HepG2 (cell line): Measurements from ENCODE around the gene TRIM9. TPM values are rescaled to one million over a fixed set of nuclear protein-coding genes. Genes with fewer than 3 reads are reported as not detected.

Source experiments
- ATAC-seq: fragments of 200-7000 bp; cut with Tn5 transposase; 3 replicates; pipeline ENCODE4 v1.9.1; 2020; ENCODE audit warnings: mild to moderate bottlenecking, moderate library complexity
- BruUV-seq: library from RNA; stranded (reverse); fragments of 400-500 nt; replicated peaks from 2 replicates; lab custom pipeline; 2021; lab: Mats Ljungman, UMichigan
- CTCF ChIA-PET: fragments of 300-600 bp; formaldehyde crosslinking; extraction: SDS; loops from one replicate; lab custom pipeline; 2021; ENCODE audit warnings: low total read pairs, inconsistent platforms, low intra/inter-chr PET ratio; lab: Yijun Ruan, JAX
- POLR2A ChIA-PET: fragments of 350-600 bp; sonication (Branson Sonifier 250); formaldehyde crosslinking; loops from one replicate; lab custom pipeline; 2020; ENCODE audit warnings: antibody characterized with exemption, inconsistent platforms; lab: Yijun Ruan, JAX
- DNase-seq: peaks from one replicate; pipeline ENCODE4 v3.0.0-alpha.2; 2015; ENCODE audit warnings: low spot score
- FAIRE-seq: peaks from 3 replicates; lab custom pipeline; 2011; peaks lifted over from hg19 to GRCh38; lab: Jason Lieb, UNC
- H2AFZ ChIP-seq: one replicate; pipeline ENCODE4 v1.6.1; 2011; ENCODE audit warnings: low read length, inconsistent platforms
- H3K27ac ChIP-seq: fragments of 300-600 bp; 3 replicates; pipeline ENCODE4 v1.8.0; 2011; ENCODE audit warnings: mixed run types, mild to moderate bottlenecking, mixed read lengths, low read length, inconsistent platforms; ENCODE audit not compliant: insufficient read depth; ENCODE audit errors: extremely low read length
- H3K27me3 ChIP-seq, 2 experiments: fragments of 200-600 bp in 1 of 2; 2 replicates in 1 of 2; 3 replicates in 1 of 2; pipeline versions ENCODE4 v1.6.0 to v1.8.0; 2011; ENCODE audit warnings: low read length in 2 of 2, mild to moderate bottlenecking in 2 of 2, moderate library complexity in 2 of 2, inconsistent platforms in 1 of 2; ENCODE audit not compliant: insufficient read depth in 2 of 2, control insufficient read depth in 1 of 2
- H3K36me3 ChIP-seq, 2 experiments: fragments of 200-600 bp in 1 of 2; replicated peaks in 1 of 2; 2 replicates in 1 of 2; 3 replicates in 1 of 2; pipeline versions ENCODE4 v1.5.1 to v1.8.0; 2011; ENCODE audit warnings: low read length in 2 of 2, inconsistent platforms in 1 of 2; ENCODE audit not compliant: insufficient read depth in 2 of 2, control insufficient read depth in 1 of 2
- H3K4me1 ChIP-seq: 2 replicates; pipeline ENCODE4 v1.5.1; 2012; ENCODE audit warnings: low read length, inconsistent platforms; ENCODE audit not compliant: insufficient read depth
- H3K4me2 ChIP-seq: 2 replicates; pipeline ENCODE4 v1.6.0; 2011; ENCODE audit warnings: low read depth, low read length, inconsistent platforms
- H3K4me3 ChIP-seq, 3 experiments: fragments of 200-600 bp in 1 of 3; sonication (generic), shearing (Covaris generic) in 1 of 3; replicated peaks in 1 of 3; 2 replicates each; pipeline ENCODE4 v1.5.1; 2011 to 2016; ENCODE audit warnings: low read length in 3 of 3, inconsistent platforms in 2 of 3, low read depth in 2 of 3, mild to moderate bottlenecking in 2 of 3, control low read depth in 1 of 3, mixed read lengths in 1 of 3; ENCODE audit not compliant: insufficient read depth in 1 of 3
- H3K79me2 ChIP-seq: one replicate; pipeline ENCODE4 v1.6.1; 2011; ENCODE audit warnings: low read length, inconsistent platforms; ENCODE audit not compliant: insufficient read depth
- H3K9ac ChIP-seq: 2 replicates; pipeline ENCODE4 v1.6.0; 2011; ENCODE audit warnings: mild to moderate bottlenecking, low read depth, low read length, inconsistent platforms; ENCODE audit not compliant: insufficient read depth
- H3K9me3 ChIP-seq: 2 replicates; pipeline ENCODE4 v1.5.1; 2012; ENCODE audit warnings: mild to moderate bottlenecking, low read length
- H4K20me1 ChIP-seq: 2 replicates; pipeline ENCODE4 v1.6.0; 2011; ENCODE audit warnings: inconsistent platforms, mild to moderate bottlenecking, low read length, moderate library complexity; ENCODE audit not compliant: insufficient read depth
- AKNA ChIP-seq: sonication (generic); formaldehyde crosslinking; IDR thresholded peaks from 2 replicates; pipeline ENCODE4 v1.4.0; 2020; ENCODE audit warnings: missing genetic modification reagents, borderline replicate concordance
- BRF2 ChIP-seq: sonication (generic); formaldehyde crosslinking; IDR thresholded peaks from 2 replicates; pipeline ENCODE4 v1.8.1; 2022; ENCODE audit warnings: mild to moderate bottlenecking, missing genetic modification reagents
- CERS6 ChIP-seq: sonication (generic); formaldehyde crosslinking; IDR thresholded peaks from 2 replicates; pipeline ENCODE4 v1.5.0; 2020; ENCODE audit warnings: missing genetic modification reagents
- GATAD2A ChIP-seq: IDR thresholded peaks from 2 replicates; pipeline ENCODE4 v1.6.1; 2016
- IKZF4 ChIP-seq: sonication (generic); formaldehyde crosslinking; IDR thresholded peaks from 2 replicates; pipeline ENCODE4 v1.5.1; 2020; ENCODE audit warnings: borderline replicate concordance, mild to moderate bottlenecking, low read depth, missing genetic modification reagents; ENCODE audit errors: not compliant biosample characterization
- NFYB ChIP-seq: sonication (generic); formaldehyde crosslinking; IDR thresholded peaks from 2 replicates; pipeline ENCODE4 v1.4.0; 2020; ENCODE audit warnings: missing genetic modification reagents
- RAD51 ChIP-seq: fragments of 450-650 bp; IDR thresholded peaks from 2 replicates; pipeline ENCODE4 v1.6.1; 2016; ENCODE audit warnings: borderline replicate concordance
- SAP130 ChIP-seq: IDR thresholded peaks from 2 replicates; pipeline ENCODE4 v1.6.1; 2016; ENCODE audit warnings: low read depth
- SIX1 ChIP-seq: sonication (generic); formaldehyde crosslinking; IDR thresholded peaks from 2 replicates; pipeline ENCODE4 v1.4.0; 2020; ENCODE audit warnings: missing genetic modification reagents, borderline replicate concordance
- SIX4 ChIP-seq: sonication (generic); formaldehyde crosslinking; IDR thresholded peaks from 2 replicates; pipeline ENCODE4 v1.4.0; 2020; ENCODE audit warnings: missing genetic modification reagents
- SOX13 ChIP-seq, 3 experiments: fragments of 450-650 bp in 1 of 3; sonication (generic) in 1 of 3; formaldehyde crosslinking in 1 of 3; IDR thresholded peaks in 2 of 3; conservative IDR thresholded peaks in 1 of 3; 2 replicates each; pipeline versions ENCODE4 v1.5.0 to v1.6.1; 2016 to 2020; ENCODE audit warnings: antibody characterized with exemption in 1 of 3, mild to moderate bottlenecking in 1 of 3, missing compliant biosample characterization in 1 of 3, missing genetic modification reagents in 1 of 3, moderate library complexity in 1 of 3
- ZSCAN20 ChIP-seq: sonication (generic); formaldehyde crosslinking; IDR thresholded peaks from 2 replicates; pipeline ENCODE4 v1.4.0; 2020; ENCODE audit warnings: missing genetic modification reagents, mild to moderate bottlenecking, borderline replicate concordance
- ZSCAN22 ChIP-seq: sonication (generic); formaldehyde crosslinking; IDR thresholded peaks from 2 replicates; pipeline ENCODE4 v1.4.0; 2020; ENCODE audit warnings: mild to moderate bottlenecking, missing genetic modification reagents
- WGBS: methylation state at CpG from one replicate; pipeline ENCODE4 v1.1.6; 2017; ENCODE audit warnings: low lambda C conversion rate; 5-methylcytosine and 5-hydroxymethylcytosine counted together
- in situ Hi-C: cut with HindIII; loops from 2 replicates; pipeline ENCODE4 v1.10.0; 2017; ENCODE audit warnings: low pct_unique_long_range_greater_than_20kb; ENCODE audit not compliant: extremely low pct_ligation_motif_present
- intact Hi-C: fragments of 100-400 bp; cut with micrococcal nuclease; formaldehyde crosslinking; loops from one replicate; pipeline ENCODE4 v1.10.0; 2022; ENCODE audit not compliant: unreplicated experiment
- polyA plus RNA-seq, 8 experiments: library from polyadenylated mRNA; depleted of rRNA in 3 of 8; stranded (reverse) in 7 of 8; unstranded in 1 of 8; fragments of >200 nt; fragmentation: Illumina TruSeq in 4 of 8; extraction: Trizol in 4 of 8; gene quantifications; 2 replicates each; pipeline versions ENCODE4 v1.2.1 to v1.2.3, GENCODE V29; 2011 to 2016; ENCODE audit warnings: low read depth in 4 of 8, missing spikeins in 1 of 8, mixed read lengths in 1 of 8; ENCODE audit not compliant: insufficient read depth in 1 of 8
- total RNA-seq, 5 experiments: library from RNA; depleted of rRNA; stranded (reverse); fragments of >200 nt; fragmentation: Illumina TruSeq; extraction: Trizol; gene quantifications; 2 replicates each; pipeline ENCODE4 v1.2.3, GENCODE V29; 2016; ENCODE audit warnings: low read depth in 1 of 5

TRIM9 gene
- total and polyA plus RNA-seq, 2 of the 13 experiments (the other 11 are each of a cell fraction or from before 2014, with no cell fraction given), result 0.04 to 0.07 TPM

- intact Hi-C loops, result loop anchor here (10.0 kb wide), 1 partner anchor 333 kb away; no protein-coding TSS in a partner anchor
- H3K27me3 ChIP-seq, result no peaks in the 10 kb centered on the region
- ATAC-seq (no peak), FAIRE-seq (no peak), DNase-seq (peak; percentile 50)
- 25% methylated on average over 4 of the region's 4 CpGs for WGBS
- peaks cover 20% of the 10 kb centered on the region for H3K4me1 ChIP-seq
- H3K27ac ChIP-seq, result peak overlapping the region; percentile 36
- H3K9me3 ChIP-seq, result no peaks in the 10 kb centered on the region
- peak overlapping the region; percentile 26 for H3K4me2 ChIP-seq
- no peak overlapping the region for H3K4me3 ChIP-seq
- in situ Hi-C loops, result no loop called here
- CTCF ChIA-PET, result no interaction called here
- no peak overlapping the region for H3K9ac ChIP-seq
- BruUV-seq, result no TSS peak
- no peaks in the 10 kb centered on the region for H3K36me3 ChIP-seq
- H2AFZ ChIP-seq, result peak overlapping the region; percentile 51
- POLR2A ChIA-PET, result no interaction called here
- H4K20me1 ChIP-seq, result 0 out of 2 replicates have a peak, but pooled peaks cover 3% of the 10 kb centered on the region
- peaks cover 12% of the 10 kb centered on the region for H3K79me2 ChIP-seq
- no peak for TF ChIP-seq IKZF4 (CRISPR knock-in tag)
- no peak for TF ChIP-seq BRF2
- TF ChIP-seq RAD51, result no peak
- no peak for TF ChIP-seq SOX13 (IDR thresholded peaks at IDR 0.05)
- TF ChIP-seq SOX13 (CRISPR knock-in tag; conservative IDR thresholded peaks at IDR 0.05 in 1 of 2, IDR thresholded peaks at IDR 0.05 in 1 of 2), result peak in 1 of 2 experiments; percentile 24; a peak in 1 of 4 replicates
- TF ChIP-seq SIX4 (CRISPR knock-in tag), result peak; percentile 77; the same call in 1 of the 2 replicates
- no peak for TF ChIP-seq CERS6
- no peak for TF ChIP-seq ZSCAN20 (CRISPR knock-in tag)
- 0 out of 2 replicates have a peak, but pooled peaks have one; percentile 17 for TF ChIP-seq SAP130
- TF ChIP-seq SIX1, result peak; percentile 94
- no peak for TF ChIP-seq AKNA (CRISPR knock-in tag)
- no peak for TF ChIP-seq NFYB (CRISPR knock-in tag)
- no peak for TF ChIP-seq ZSCAN22 (CRISPR knock-in tag)
- 0 out of 2 replicates have a peak, but pooled peaks have one; percentile 21 for TF ChIP-seq GATAD2A (CRISPR knock-in tag)
Observed at GRCh38 chr14:50947446-50947845, 147.5 kb downstream of the TRIM9 start.
